ENCODE measurements around the gene CPTP.

CPTP gene

GRCh38 chr1:1324524-1325287 is at the start of gene CPTP, which contains the start of gene INTS11:
TSS of gene CPTP (plus strand) at chr1:1324802. CDS start at chr1:1326911, 2,109 bp downstream.
TSS of gene INTS11 (minus strand) at chr1:1324660. CDS start at chr1:1324608, 52 bp downstream.
- in situ Hi-C loops (cut with MboI; ENCODE audit: low sequenced_read_pairs), result no loop called here
- Histone ChIP-seq H3K9me3 (no peaks in the 10 kb centered on the region), H3K4me3 (peak within 1 kb of the TSS; percentile 92), H3K27me3 (ENCODE audit: low read depth) (no peaks in the 10 kb centered on the region), H3K36me3 (replicated peaks) (peaks cover 15% of the 10 kb centered on the region), H3K4me1 (peaks cover 10% of the 10 kb centered on the region)
- DNase-seq (ENCODE audit: low spot score in 2 of 2), result peak; percentile 85 to 97

- H3K9me3 ChIP-seq, result peaks cover 14% of the 10 kb centered on the region; the same call in 1 of the 2 replicates
- H3K4me3 ChIP-seq, result no peak overlapping the region; the same call in 1 of the 2 replicates
- peaks cover 17% of the 10 kb centered on the region for H3K4me1 ChIP-seq
- no peak for DNase-seq (ENCODE audit: low spot score in 2 of 2)
- H3K27me3 ChIP-seq (ENCODE audit: low read depth), result no peaks in the 10 kb centered on the region
- peaks cover 16% of the 10 kb centered on the region for H3K36me3 ChIP-seq (replicated peaks)
- in situ Hi-C loops (cut with MboI; ENCODE audit: low sequenced_read_pairs), result no loop called here
Measured at GRCh38 chr1:1274931-1275431, 49.6 kb upstream of the CPTP start.

DNA sequence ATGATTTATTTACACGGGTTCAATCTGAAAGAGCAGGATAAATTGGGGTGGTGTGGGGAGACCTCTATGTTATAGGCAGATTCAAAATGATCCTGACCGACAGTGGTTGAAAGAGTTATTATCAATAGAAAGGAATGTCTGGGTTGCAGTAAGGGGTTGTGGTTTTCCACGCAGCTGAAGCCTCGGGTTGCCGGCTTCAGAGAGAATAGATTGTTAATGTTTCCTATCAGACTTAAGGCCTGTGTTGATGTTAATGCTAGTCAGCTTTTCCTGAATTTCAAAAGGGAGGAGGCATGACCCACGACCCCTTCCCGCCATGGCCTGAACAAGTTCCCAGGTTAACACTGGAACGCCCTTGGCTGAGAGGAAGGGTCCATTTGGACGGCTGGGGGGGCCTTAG is 48.8 kb upstream of the CPTP start:
- Histone ChIP-seq H3K36me3 (replicated peaks) (peaks cover 8% of the 10 kb centered on the region), H3K4me1 (peaks cover 15% of the 10 kb centered on the region), H3K9me3 (peaks cover 14% of the 10 kb centered on the region; the same call in 1 of the 2 replicates), H3K27me3 (ENCODE audit: low read depth) (no peaks in the 10 kb centered on the region), H3K4me3 (no peak overlapping the region)
- DNase-seq (ENCODE audit: low spot score in 2 of 2), result no peak
- in situ Hi-C loops (cut with MboI; ENCODE audit: low sequenced_read_pairs), result no loop called here

DNA sequence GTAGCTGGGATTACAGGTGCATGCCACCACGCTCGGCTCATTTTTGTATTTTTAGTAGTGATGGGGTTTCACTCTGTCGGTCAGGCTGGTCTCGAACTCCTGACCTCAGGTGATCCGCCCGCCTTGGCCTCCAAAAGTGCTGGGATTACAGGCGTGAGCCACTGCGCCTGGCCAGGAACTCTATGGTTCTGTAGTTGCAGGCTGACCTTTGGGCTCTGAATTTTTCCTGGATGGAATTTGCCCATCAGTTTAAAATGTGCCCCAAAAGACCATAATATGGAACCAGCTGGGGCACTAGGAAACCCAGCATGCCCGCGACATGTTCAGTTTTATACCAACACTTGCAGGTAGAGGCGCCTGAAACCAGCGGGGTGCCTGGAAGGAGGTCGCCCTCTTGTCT is 46.0 kb upstream of the CPTP start:
- peaks cover 14% of the 10 kb centered on the region; the same call in 1 of the 2 replicates for H3K9me3 ChIP-seq
- H3K4me3 ChIP-seq, result no peak overlapping the region
- H3K36me3 ChIP-seq (replicated peaks), result no peaks in the 10 kb centered on the region
- in situ Hi-C loops (cut with MboI; ENCODE audit: low sequenced_read_pairs), result no loop called here
- no peak for DNase-seq (ENCODE audit: low spot score in 2 of 2)
- peaks cover 5% of the 10 kb centered on the region; the same call in 1 of the 2 replicates for H3K4me1 ChIP-seq
- no peaks in the 10 kb centered on the region for H3K27me3 ChIP-seq (ENCODE audit: low read depth)

GRCh38 chr1:1279028-1279427 is 45.6 kb upstream of the CPTP start:
- Histone ChIP-seq H3K27me3 (ENCODE audit: low read depth) (no peaks in the 10 kb centered on the region), H3K9me3 (peaks cover 14% of the 10 kb centered on the region; the same call in 1 of the 2 replicates), H3K4me3 (no peak overlapping the region), H3K36me3 (replicated peaks) (no peaks in the 10 kb centered on the region), H3K4me1 (peaks cover 5% of the 10 kb centered on the region; the same call in 1 of the 2 replicates)
- DNase-seq (ENCODE audit: low spot score in 2 of 2), result no peak
- in situ Hi-C loops (cut with MboI; ENCODE audit: low sequenced_read_pairs), result no loop called here

DNA sequence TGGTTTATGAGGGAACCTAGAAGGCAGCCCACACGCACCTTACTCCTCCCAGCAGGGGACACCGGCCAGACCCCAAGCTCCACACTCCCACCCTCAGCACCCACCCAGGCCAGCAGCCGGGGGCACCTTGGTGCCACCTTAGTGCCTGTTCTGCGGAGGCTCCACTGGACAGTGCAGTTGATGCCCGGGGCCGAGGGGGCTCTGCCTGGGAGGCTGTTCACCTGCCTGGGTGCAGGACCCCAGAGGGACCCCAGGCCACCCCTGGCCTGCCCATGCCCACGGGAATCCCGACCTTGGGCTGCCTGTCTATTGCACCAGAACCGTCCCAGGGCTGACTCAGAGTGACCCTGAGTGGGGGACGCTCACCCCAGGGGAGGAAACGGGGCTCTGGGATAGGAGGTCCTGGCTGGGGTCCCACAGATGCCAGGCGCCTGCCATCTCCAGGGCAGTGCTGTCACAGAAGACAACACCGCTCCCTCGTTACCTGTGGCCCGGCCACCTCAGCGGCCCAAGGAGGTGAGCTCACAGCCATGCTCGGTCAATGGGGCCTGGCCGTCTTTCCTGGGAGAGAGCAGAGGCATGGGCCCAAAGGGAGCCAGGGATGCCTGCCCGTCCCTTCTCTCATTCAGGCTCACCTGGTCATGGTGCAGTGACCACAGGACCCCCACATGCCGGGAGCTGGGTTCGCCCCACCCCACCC is 43.7 kb upstream of the CPTP start:
- H3K4me3 ChIP-seq, result no peak overlapping the region
- DNase-seq (ENCODE audit: low spot score in 2 of 2), result no peak
- H3K27me3 ChIP-seq (ENCODE audit: low read depth), result no peaks in the 10 kb centered on the region
- H3K36me3 ChIP-seq (replicated peaks), result no peaks in the 10 kb centered on the region
- H3K9me3 ChIP-seq, result peaks cover 9% of the 10 kb centered on the region; the same call in 1 of the 2 replicates
- no peaks in the 10 kb centered on the region for H3K4me1 ChIP-seq
- in situ Hi-C loops (cut with MboI; ENCODE audit: low sequenced_read_pairs), result no loop called here

DNA sequence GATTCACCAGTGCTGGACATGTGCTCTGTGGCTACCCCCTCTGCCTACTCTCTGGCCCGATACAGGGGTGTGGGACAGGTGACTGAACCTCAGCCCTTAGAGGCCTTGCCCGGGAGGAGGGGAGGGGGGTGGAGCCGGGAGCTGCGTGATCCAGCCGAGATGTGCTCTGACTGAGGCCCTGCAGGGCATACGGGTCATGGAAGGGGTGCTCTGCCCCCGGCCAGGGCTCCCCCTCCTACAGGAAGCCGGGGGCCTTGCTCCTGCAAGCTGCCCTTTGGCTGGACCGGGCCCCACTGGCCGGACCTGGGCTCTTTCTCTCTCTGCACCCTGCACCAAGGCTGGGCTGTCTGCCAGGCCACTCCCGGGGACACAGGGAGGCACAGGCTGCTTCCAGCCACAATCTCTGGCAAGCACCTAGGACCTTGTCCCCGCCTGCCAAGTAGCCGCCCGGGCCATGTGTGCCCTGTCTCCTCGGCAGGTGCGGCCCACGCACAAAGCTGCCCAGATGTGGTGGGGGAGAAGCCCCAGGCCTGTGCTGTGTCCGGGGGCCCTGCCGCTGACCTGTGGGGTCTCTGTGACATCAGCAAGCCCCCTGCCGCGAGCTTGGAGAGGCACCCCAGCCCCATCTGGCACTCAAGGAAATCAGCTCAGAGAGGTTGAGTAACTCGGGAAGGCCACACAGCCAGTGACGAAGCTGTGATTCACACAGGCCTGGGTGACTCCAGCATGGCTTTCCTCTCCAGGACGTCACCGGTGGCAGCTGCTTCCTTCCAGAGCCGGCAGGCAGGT is 42.9 kb upstream of the CPTP start:
- in situ Hi-C loops (cut with MboI; ENCODE audit: low sequenced_read_pairs), result no loop called here
- H3K36me3 ChIP-seq (replicated peaks), result no peaks in the 10 kb centered on the region
- no peaks in the 10 kb centered on the region for H3K27me3 ChIP-seq (ENCODE audit: low read depth)
- H3K9me3 ChIP-seq, result peaks cover under 1% of the 10 kb centered on the region; the same call in 1 of the 2 replicates
- H3K4me3 ChIP-seq, result no peak overlapping the region
- DNase-seq (ENCODE audit: low spot score in 2 of 2), result no peak
- no peaks in the 10 kb centered on the region for H3K4me1 ChIP-seq

DNA sequence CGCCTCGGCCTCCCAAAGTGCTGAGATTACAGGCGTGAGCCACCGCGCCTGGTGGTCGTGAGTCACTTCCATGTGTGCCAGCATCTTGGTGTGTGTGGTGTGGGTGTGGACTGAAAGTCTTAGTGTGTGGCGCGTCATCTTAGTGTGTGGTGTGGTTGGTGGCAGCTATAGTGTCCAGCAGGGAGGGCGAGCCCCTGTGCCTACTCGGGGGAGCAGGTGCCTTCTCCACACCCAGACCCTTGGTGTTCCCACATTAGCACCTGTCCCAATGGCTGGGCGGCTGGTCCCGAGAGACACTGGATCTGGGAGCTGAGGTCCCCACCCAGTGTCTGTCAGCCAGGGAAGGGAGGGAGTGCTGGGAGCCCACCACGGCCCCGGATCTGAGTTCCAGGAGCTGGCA is 41.6 kb upstream of the CPTP start:
- DNase-seq (ENCODE audit: low spot score in 2 of 2), result no peak
- Histone ChIP-seq H3K36me3 (replicated peaks) (no peaks in the 10 kb centered on the region), H3K27me3 (ENCODE audit: low read depth) (no peaks in the 10 kb centered on the region), H3K4me1 (no peaks in the 10 kb centered on the region), H3K4me3 (no peak overlapping the region), H3K9me3 (no peaks in the 10 kb centered on the region)
- in situ Hi-C loops (cut with MboI; ENCODE audit: low sequenced_read_pairs), result no loop called here

DNA sequence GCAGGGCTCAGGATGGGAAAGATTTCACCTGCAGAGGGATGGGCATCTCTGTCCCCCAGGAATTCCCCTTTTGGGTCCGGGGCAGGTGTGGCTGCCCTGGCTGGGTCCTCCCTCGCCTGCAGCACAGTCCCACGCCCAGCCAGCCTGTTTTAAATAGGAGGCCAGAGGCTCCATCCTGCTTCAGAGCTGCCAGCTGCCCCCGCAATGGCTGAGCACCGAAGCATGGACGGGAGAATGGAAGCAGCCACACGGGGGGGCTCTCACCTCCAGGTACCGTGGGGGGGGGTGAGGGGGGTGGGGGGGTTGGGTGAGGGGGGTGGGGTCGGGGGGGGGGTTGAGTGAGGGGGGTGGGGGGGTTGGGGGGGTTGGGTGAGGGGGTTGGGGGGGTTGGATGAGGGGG is 40.8 kb upstream of the CPTP start:
- Histone ChIP-seq H3K9me3 (no peaks in the 10 kb centered on the region), H3K27me3 (ENCODE audit: low read depth) (no peaks in the 10 kb centered on the region), H3K4me3 (no peak overlapping the region), H3K36me3 (replicated peaks) (no peaks in the 10 kb centered on the region), H3K4me1 (no peaks in the 10 kb centered on the region)
- no peak for DNase-seq (ENCODE audit: low spot score in 2 of 2)
- in situ Hi-C loops (cut with MboI; ENCODE audit: low sequenced_read_pairs), result no loop called here

GRCh38 chr1:1284221-1285101 is 40.1 kb upstream of the CPTP start:
- no peak for DNase-seq (ENCODE audit: low spot score in 2 of 2)
- Histone ChIP-seq H3K4me1 (no peaks in the 10 kb centered on the region), H3K9me3 (no peaks in the 10 kb centered on the region), H3K4me3 (no peak overlapping the region), H3K27me3 (ENCODE audit: low read depth) (no peaks in the 10 kb centered on the region), H3K36me3 (replicated peaks) (no peaks in the 10 kb centered on the region)
- in situ Hi-C loops (cut with MboI; ENCODE audit: low sequenced_read_pairs), result no loop called here

GRCh38 chr1:1285102-1285571 is 39.5 kb upstream of the CPTP start:
- DNase-seq (ENCODE audit: low spot score in 2 of 2), result no peak
- Histone ChIP-seq H3K4me3 (no peak overlapping the region), H3K36me3 (replicated peaks) (no peaks in the 10 kb centered on the region), H3K9me3 (no peaks in the 10 kb centered on the region), H3K4me1 (no peaks in the 10 kb centered on the region), H3K27me3 (ENCODE audit: low read depth) (no peaks in the 10 kb centered on the region)
- in situ Hi-C loops (cut with MboI; ENCODE audit: low sequenced_read_pairs), result no loop called here

DNA sequence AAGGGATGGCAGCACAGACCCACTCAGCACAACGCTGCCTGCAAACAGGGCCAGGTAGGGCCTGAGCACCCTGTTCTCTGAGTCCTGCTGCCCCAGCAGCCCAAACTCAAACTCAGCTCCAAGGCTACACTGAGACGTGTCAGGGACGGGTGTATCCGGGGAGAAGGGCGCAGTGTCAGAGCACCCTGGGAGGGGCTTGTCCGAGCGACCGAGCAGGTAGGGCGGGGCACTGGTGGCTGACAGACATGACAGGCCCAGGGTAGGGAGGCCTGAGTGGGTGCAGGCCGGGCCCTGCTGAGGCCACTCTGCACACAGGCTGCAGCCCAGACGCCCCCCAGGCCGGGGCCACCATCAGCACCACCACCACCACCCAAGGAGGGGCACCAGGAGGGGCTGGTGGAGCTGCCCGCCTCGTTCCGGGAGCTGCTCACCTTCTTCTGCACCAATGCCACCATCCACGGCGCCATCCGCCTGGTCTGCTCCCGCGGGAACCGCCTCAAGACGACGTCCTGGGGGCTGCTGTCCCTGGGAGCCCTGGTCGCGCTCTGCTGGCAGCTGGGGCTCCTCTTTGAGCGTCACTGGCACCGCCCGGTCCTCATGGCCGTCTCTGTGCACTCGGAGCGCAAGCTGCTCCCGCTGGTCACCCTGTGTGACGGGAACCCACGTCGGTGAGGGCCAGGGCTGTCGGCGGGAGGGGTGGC is 38.8 kb upstream of the CPTP start:
- H3K4me1 ChIP-seq, result no peaks in the 10 kb centered on the region
- no peaks in the 10 kb centered on the region for H3K36me3 ChIP-seq (replicated peaks)
- H3K27me3 ChIP-seq (ENCODE audit: low read depth), result no peaks in the 10 kb centered on the region
- in situ Hi-C loops (cut with MboI; ENCODE audit: low sequenced_read_pairs), result no loop called here
- no peaks in the 10 kb centered on the region for H3K9me3 ChIP-seq
- DNase-seq (ENCODE audit: low spot score in 2 of 2), result peak in 1 of 2 experiments; percentile 11
- no peak overlapping the region for H3K4me3 ChIP-seq
